T-cell (primary cell): Measurements from ENCODE around the gene SLC18B1. TPM values are rescaled to one million over a fixed set of nuclear protein-coding genes. Genes with fewer than 3 reads are reported as not detected.

ENCODE experiments used
- ATAC-seq, 4 experiments: fragments of 200-7000 bp in 3 of 4; fragments of 150-1000 bp in 1 of 4; cut with Tn5 transposase; replicated peaks in 1 of 4; 1 replicate in 3 of 4; 2 replicates in 1 of 4; pipeline ENCODE4 v1.10.0; 2021; ENCODE audit warnings: moderate library complexity in 3 of 4, mild to moderate bottlenecking in 2 of 4, moderate number of reproducible peaks in 1 of 4
- CTCF ChIA-PET, 2 donors: fragments of 300-600 bp; sonication (Branson Sonifier 250); formaldehyde crosslinking; loops; one replicate each; lab custom pipeline; 2022; ENCODE audit warnings: antibody characterized with exemption in 2 of 2; lab: Charles Lee
- POLR2A ChIA-PET, 2 donors: fragments of 300-600 bp; sonication (Branson Sonifier 250); formaldehyde crosslinking; loops; one replicate each; lab custom pipeline; 2022; ENCODE audit warnings: antibody characterized with exemption in 2 of 2; lab: Charles Lee
- DNase-seq, 35 experiments: peaks; one replicate each; pipeline versions ENCODE4 v3.0.0 to v3.0.0-alpha.2; 2013 to 2023
- H3K27ac ChIP-seq: one replicate; pipeline ENCODE4 v1.5.1; 2013; ENCODE audit warnings: low read length
- H3K27me3 ChIP-seq, 2 experiments: replicated peaks in 1 of 2; 1 replicate in 1 of 2; 2 replicates in 1 of 2; pipeline versions ENCODE4 v1.6.1 to v1.7.0; 2013; ENCODE audit warnings: low read length in 1 of 2, mixed read lengths in 1 of 2; ENCODE audit not compliant: control insufficient read depth in 2 of 2, insufficient read depth in 2 of 2; ENCODE audit errors: extremely low read depth in 1 of 2
- H3K36me3 ChIP-seq, 2 donors: 1 replicate in 1 of 2; 2 replicates in 1 of 2; pipeline versions ENCODE4 v1.6.1 to v1.7.0; 2013; ENCODE audit warnings: low read length in 1 of 2; ENCODE audit not compliant: control insufficient read depth in 2 of 2, insufficient read depth in 1 of 2; ENCODE audit errors: extremely low read depth in 1 of 2
- H3K4me1 ChIP-seq, 2 experiments: 1 replicate in 1 of 2; 2 replicates in 1 of 2; pipeline versions ENCODE4 v1.6.1 to v1.7.0; 2013; ENCODE audit warnings: low read length in 2 of 2, mixed read lengths in 1 of 2; ENCODE audit not compliant: insufficient read depth in 2 of 2, control insufficient read depth in 1 of 2; ENCODE audit errors: extremely low read depth in 1 of 2
- H3K4me3 ChIP-seq, 2 donors: 1 replicate in 1 of 2; 2 replicates in 1 of 2; pipeline versions ENCODE4 v1.5.1 to v1.7.0; 2013; ENCODE audit warnings: mild to moderate bottlenecking in 2 of 2, low read length in 1 of 2, moderate library complexity in 1 of 2; ENCODE audit not compliant: control insufficient read depth in 1 of 2; ENCODE audit errors: extremely low read depth in 1 of 2
- H3K9me3 ChIP-seq: 2 replicates; pipeline ENCODE4 v1.7.0; 2013
- H3K27ac Mint-ChIP-seq, 2 donors: one replicate each; pipeline ENCODE4 v1.8.0; 2020 to 2021; ENCODE audit warnings: mild to moderate bottlenecking in 2 of 2, mixed read lengths in 2 of 2
- H3K27me3 Mint-ChIP-seq, 2 donors: one replicate each; pipeline ENCODE4 v1.8.0; 2021 to 2022; ENCODE audit warnings: mixed read lengths in 2 of 2
- H3K36me3 Mint-ChIP-seq: one replicate; pipeline ENCODE4 v1.8.0; 2021; ENCODE audit warnings: mixed read lengths
- H3K4me1 Mint-ChIP-seq, 3 donors: one replicate each; pipeline ENCODE4 v1.8.0; 2020 to 2022; ENCODE audit warnings: mixed read lengths in 3 of 3, mild to moderate bottlenecking in 1 of 3
- H3K4me3 Mint-ChIP-seq, 3 donors: one replicate each; pipeline ENCODE4 v1.8.0; 2020 to 2022; ENCODE audit warnings: mild to moderate bottlenecking in 3 of 3, mixed read lengths in 3 of 3, moderate library complexity in 3 of 3
- H3K9me3 Mint-ChIP-seq, 3 donors: one replicate each; pipeline ENCODE4 v1.8.0; 2020 to 2022; ENCODE audit warnings: mixed read lengths in 3 of 3
- WGBS: methylation state at CpG from one replicate; pipeline ENCODE4 v1.1.5; 2013; ENCODE audit warnings: missing lambda C conversion rate; ENCODE audit not compliant: insufficient coverage; 5-methylcytosine and 5-hydroxymethylcytosine counted together
- total RNA-seq, 35 experiments: library from RNA in 6 of 35; stranded (reverse) in 6 of 35; fragments of 120-200 nt in 1 of 35; gene quantifications; one replicate each; pipeline versions ENCODE4 v1.2.1 to v1.2.4 and lab custom pipeline; 2013 to 2026

The SLC18B1 gene
- total RNA-seq, 5 donors from 2014 or later (not counting 1 experiment from before 2014, with no cell fraction given): 5.5 to 15.8 (median 13.0) TPM

DNA sequence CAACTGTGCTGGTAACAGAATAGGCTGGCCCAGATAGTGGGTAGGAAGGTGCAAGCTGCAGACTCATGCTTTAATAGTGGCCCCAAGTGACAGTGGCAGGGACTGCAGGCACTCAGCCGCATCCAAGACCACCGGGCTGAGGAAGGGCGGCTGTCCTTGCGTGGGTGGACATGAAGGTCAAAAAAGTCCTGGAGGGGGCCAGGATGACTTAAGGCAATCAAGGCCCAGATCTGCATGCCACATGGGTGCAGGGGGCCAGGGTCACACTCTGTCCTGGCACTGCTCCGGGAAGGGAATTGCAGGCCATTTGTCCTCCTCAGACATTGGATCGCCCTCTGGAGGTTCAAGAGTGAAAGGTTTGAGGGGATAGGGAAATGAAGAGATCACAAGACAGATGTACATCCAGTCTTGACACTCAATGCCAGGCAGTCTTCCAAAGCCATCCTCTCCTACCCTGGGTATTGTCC lies 30.4 kb downstream of the SLC18B1 start:
- ATAC-seq (peak; percentile 13 to 50 (median 35)), DNase-seq (peak in 9 of 35 experiments; percentile 1 to 27 (median 6))
- ChIA-PET POLR2A (no interaction called here), CTCF (no interaction called here)
- Mint-ChIP-seq H3K9me3 (no peaks in the 10 kb centered on the region), H3K4me3 (no peak overlapping the region), H3K27ac (peak overlapping the region in 1 of 2 donors; percentile 19), H3K27me3 (no peaks in the 10 kb centered on the region), H3K4me1 (peaks cover 14 to 15% (median 15%) of the 10 kb centered on the region in 3 donors), H3K36me3 (peaks cover 35% of the 10 kb centered on the region)
- Histone ChIP-seq H3K27me3 (no peaks in the 10 kb centered on the region), H3K4me3 (no peak overlapping the region), H3K4me1 (peaks cover 3 to 9% of the 10 kb centered on the region in 2 experiments), H3K27ac (no peak overlapping the region), H3K36me3 (peaks cover 4 to 22% of the 10 kb centered on the region in 2 donors), H3K9me3 (no peaks in the 10 kb centered on the region)
- WGBS: 31% methylated on average over 4 of the region's 6 CpGs

DNA sequence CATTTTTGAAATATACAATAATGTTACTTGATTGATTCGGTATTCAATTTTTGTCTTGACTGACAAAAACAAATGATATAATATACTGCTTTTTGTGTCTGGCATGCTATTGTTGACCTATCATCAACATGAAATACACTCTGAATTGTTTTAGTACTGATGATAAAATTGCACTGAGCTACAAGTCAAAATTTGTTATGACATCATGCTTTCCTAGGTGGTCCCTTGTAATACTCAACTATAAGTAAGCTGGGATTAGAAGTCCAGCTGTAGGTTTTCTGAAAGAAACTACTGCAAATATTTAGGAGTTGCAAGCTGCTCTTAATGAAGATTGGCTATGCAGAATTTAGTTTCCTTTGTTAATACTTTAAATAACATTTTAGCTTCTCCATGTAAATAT lies 32.9 kb downstream of the SLC18B1 start:
- CTCF ChIA-PET: interaction anchor here (0.6 to 1.4 kb wide), 4 partner anchors 25 to 1392 kb away, joined by 3 to 4 read pairs (median 4); no protein-coding TSS in a partner anchor
- DNase-seq (no peak), ATAC-seq (no peak)
- Histone ChIP-seq H3K36me3 (peaks cover 3 to 7% of the 10 kb centered on the region in 2 donors), H3K9me3 (no peaks in the 10 kb centered on the region), H3K4me1 (peaks cover 12 to 20% of the 10 kb centered on the region in 2 experiments), H3K27me3 (no peaks in the 10 kb centered on the region), H3K4me3 (no peak overlapping the region), H3K27ac (no peak overlapping the region)
- peaks cover 28 to 34% (median 34%) of the 10 kb centered on the region in 3 donors for H3K4me1 Mint-ChIP-seq
- no peak overlapping the region for H3K4me3 Mint-ChIP-seq
- no CpG with 5 or more reads among the region's 1 CpG for WGBS
- POLR2A ChIA-PET: interaction anchor here (0.6 to 0.9 kb wide), 3 partner anchors 47 to 60 kb away, joined by 3 to 4 read pairs (median 4); partner anchors contain the start of gene RPS12 (in 1 of the 2)
- peaks cover 20% of the 10 kb centered on the region for H3K36me3 Mint-ChIP-seq
- no peak overlapping the region for H3K27ac Mint-ChIP-seq
- H3K9me3 Mint-ChIP-seq: no peaks in the 10 kb centered on the region
- H3K27me3 Mint-ChIP-seq: no peaks in the 10 kb centered on the region

DNA sequence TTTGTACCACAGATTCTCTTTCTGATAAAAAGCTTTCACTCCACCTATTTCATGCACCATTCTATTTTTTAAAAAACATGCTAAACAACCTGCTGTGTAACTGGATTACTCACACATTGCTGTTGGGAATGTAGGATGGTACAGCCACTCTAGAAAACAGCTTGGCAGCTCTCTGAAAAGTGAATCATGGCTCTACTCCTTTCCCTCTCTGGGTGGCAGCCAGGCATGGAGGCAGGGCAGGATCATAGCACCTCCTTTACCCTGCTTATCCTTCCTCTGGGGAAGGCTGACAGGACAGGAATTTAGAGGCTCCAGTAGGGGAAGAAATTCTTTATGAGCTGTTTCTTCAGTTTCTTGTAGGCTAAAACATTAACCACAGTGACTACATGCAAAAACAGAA lies 34.1 kb downstream of the SLC18B1 start:
- Histone ChIP-seq H3K4me1 (peaks cover 12 to 26% of the 10 kb centered on the region in 2 experiments), H3K36me3 (no peaks in the 10 kb centered on the region), H3K27ac (no peak overlapping the region), H3K4me3 (no peak overlapping the region), H3K9me3 (no peaks in the 10 kb centered on the region), H3K27me3 (no peaks in the 10 kb centered on the region)
- Mint-ChIP-seq H3K36me3 (peaks cover 11% of the 10 kb centered on the region), H3K4me3 (peak overlapping the region in 2 of 3 donors; percentile 37 to 76), H3K4me1 (peaks cover 33 to 44% (median 40%) of the 10 kb centered on the region in 3 donors), H3K27me3 (no peaks in the 10 kb centered on the region), H3K27ac (peak overlapping the region; percentile 83 to 95), H3K9me3 (no peaks in the 10 kb centered on the region)
- ChIA-PET POLR2A (interaction anchor here (0.6 to 1.4 kb wide), 3 partner anchors 11 to 53 kb away, joined by 3 to 7 read pairs (median 6); no protein-coding TSS in a partner anchor), CTCF (interaction anchor here (0.6 to 2.0 kb wide), 4 partner anchors 8 to 234 kb away, joined by 3 to 8 read pairs (median 4); no protein-coding TSS in a partner anchor)
- no peak for ATAC-seq
- no peak for DNase-seq

DNA sequence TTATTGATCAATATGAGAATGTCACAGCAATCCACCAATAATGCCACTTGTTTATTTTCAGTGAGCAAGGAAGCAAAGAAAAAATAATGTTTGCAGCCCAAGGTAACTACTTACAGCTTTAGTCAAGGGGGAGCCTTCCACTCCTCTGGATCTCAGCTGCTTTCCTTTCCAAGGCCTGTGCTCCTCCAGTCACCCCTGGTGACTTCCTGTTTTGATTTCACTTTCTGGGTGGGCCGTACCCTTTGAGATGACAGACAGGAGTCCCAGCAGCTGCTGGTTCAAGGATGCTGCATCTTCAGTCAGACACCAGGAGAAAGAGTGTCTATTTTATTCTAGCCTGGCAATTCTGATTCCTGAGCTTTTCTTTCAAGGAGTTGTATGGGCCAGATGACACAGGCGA lies 35.2 kb downstream of the SLC18B1 start:
- no peaks in the 10 kb centered on the region for H3K9me3 ChIP-seq
- ATAC-seq: peak; percentile 95 to 99 (median 99)
- H3K27me3 ChIP-seq: no peaks in the 10 kb centered on the region
- Mint-ChIP-seq H3K4me3 (peak overlapping the region; percentile 74 to 78 (median 76)), H3K27ac (peak overlapping the region; percentile 83 to 95), H3K36me3 (no peaks in the 10 kb centered on the region), H3K4me1 (peaks cover 33 to 44% (median 42%) of the 10 kb centered on the region in 3 donors), H3K9me3 (no peaks in the 10 kb centered on the region), H3K27me3 (no peaks in the 10 kb centered on the region)
- ChIA-PET POLR2A (interaction anchor here in 1 of 2 donors (0.7 to 1.4 kb wide), 2 partner anchors 54 to 56 kb away, joined by 3 to 6 read pairs; no protein-coding TSS in a partner anchor), CTCF (interaction anchor here (0.6 to 2.0 kb wide), 6 partner anchors 10 to 300 kb away, joined by 3 to 8 read pairs (median 4); partner anchors contain the start of gene SLC18B1 (in 1 of the 2))
- H3K4me1 ChIP-seq: peaks cover 12 to 26% of the 10 kb centered on the region in 2 experiments
- no peaks in the 10 kb centered on the region for H3K36me3 ChIP-seq
- DNase-seq: peak; percentile 20 to 72 (median 51)
- peak overlapping the region; percentile 44 for H3K27ac ChIP-seq
- H3K4me3 ChIP-seq: peak overlapping the region; percentile 3 to 34
- whole genome bisulfite sequencing: 42% methylated on average over 1 of the region's 2 CpGs

DNA sequence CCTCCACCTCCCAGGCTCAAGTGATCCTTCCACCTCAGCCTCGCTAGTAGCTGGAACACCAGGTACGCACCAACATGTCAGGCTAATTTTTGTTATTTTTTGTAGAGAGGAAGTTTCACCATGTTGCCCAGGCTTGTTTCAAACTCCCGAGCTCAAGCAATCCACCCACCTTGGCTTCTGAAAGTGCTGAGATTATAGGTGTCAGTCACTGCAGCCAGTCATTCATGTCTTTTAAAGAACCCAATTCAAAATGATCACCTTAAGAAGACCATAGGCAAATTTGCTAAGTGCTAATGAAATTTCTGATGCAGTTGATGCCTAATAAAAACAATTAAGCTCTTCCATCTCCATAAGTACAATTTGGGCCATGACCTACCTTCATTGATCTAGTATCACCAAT lies 38.2 kb downstream of the SLC18B1 start:
- no peaks in the 10 kb centered on the region for H3K9me3 Mint-ChIP-seq
- ATAC-seq (no peak), DNase-seq (no peak)
- H3K27ac Mint-ChIP-seq: no peak overlapping the region
- no peak overlapping the region for H3K27ac ChIP-seq
- no peaks in the 10 kb centered on the region for H3K27me3 ChIP-seq
- ChIA-PET POLR2A (interaction anchor here in 1 of 2 donors (1.1 kb wide), 1 partner anchor 55 kb away, joined by 4 read pairs; no protein-coding TSS in a partner anchor), CTCF (no interaction called here)
- peaks cover 33 to 44% (median 42%) of the 10 kb centered on the region in 3 donors for H3K4me1 Mint-ChIP-seq
- no peaks in the 10 kb centered on the region for H3K9me3 ChIP-seq
- H3K4me3 ChIP-seq: no peak overlapping the region
- no peak overlapping the region for H3K4me3 Mint-ChIP-seq
- H3K4me1 ChIP-seq: peaks cover 12 to 26% of the 10 kb centered on the region in 2 experiments
- peaks cover 3 to 20% of the 10 kb centered on the region in 2 donors for H3K36me3 ChIP-seq
- H3K27me3 Mint-ChIP-seq: no peaks in the 10 kb centered on the region
- peaks cover 4% of the 10 kb centered on the region for H3K36me3 Mint-ChIP-seq
- WGBS: no CpG with 5 or more reads among the region's 3 CpGs

DNA sequence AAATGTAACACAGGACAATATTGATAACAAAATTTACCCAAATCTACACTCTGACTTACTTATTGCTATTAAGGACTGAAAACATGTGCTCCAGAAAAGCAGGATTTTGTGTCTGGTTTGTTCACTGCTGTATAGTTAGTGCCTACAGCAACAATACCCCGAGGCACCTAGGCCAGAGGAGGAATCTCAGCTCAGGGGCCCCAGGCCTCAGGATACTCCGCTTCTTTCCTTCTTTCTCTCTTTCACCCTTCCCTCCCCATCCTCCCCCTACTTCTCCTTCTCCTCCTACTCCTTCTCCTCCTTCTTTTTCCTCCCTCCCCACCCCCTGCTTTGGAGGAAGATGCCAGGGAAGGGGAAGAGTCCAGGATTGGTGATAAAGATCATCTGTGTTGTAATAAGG lies 39.7 kb downstream of the SLC18B1 start:
- H3K27ac Mint-ChIP-seq: no peak overlapping the region
- ChIA-PET CTCF (no interaction called here), POLR2A (no interaction called here)
- Histone ChIP-seq H3K4me1 (peaks cover 12 to 23% of the 10 kb centered on the region in 2 experiments), H3K27me3 (no peaks in the 10 kb centered on the region), H3K36me3 (peaks cover 3 to 20% of the 10 kb centered on the region in 2 donors), H3K9me3 (no peaks in the 10 kb centered on the region), H3K4me3 (no peak overlapping the region), H3K27ac (no peak overlapping the region)
- no peaks in the 10 kb centered on the region for H3K9me3 Mint-ChIP-seq
- DNase-seq (no peak), ATAC-seq (no peak)
- no peaks in the 10 kb centered on the region for H3K27me3 Mint-ChIP-seq
- H3K4me3 Mint-ChIP-seq: no peak overlapping the region
- H3K4me1 Mint-ChIP-seq: peaks cover 25 to 35% (median 34%) of the 10 kb centered on the region in 3 donors
- H3K36me3 Mint-ChIP-seq: peaks cover 8% of the 10 kb centered on the region
- WGBS: 100% methylated on average over 1 of the region's 2 CpGs
